ENCODE data around the gene XIRP1. TPM values are rescaled to one million over a fixed set of nuclear protein-coding genes. Genes with fewer than 3 reads are reported as not detected.

The XIRP1 gene
- total RNA-seq, 1 donor from 2014 or later = not detected

GRCh38 chr3:39137991-39138803 is 54.2 kb downstream of the XIRP1 start:
- Mint-ChIP-seq H3K27ac (ENCODE audit: unreplicated experiment) (no peak overlapping the region), H3K27me3 (ENCODE audit: low read depth) (no peaks in the 10 kb centered on the region), H3K4me1 (peaks cover 4% of the 10 kb centered on the region), H3K4me3 (no peak overlapping the region), H3K36me3 (ENCODE audit: low read depth) (no peaks in the 10 kb centered on the region), H3K9me3 (no peaks in the 10 kb centered on the region)
- no peak for DNase-seq (ENCODE audit: low read depth, low spot score)
- TF ChIP-seq CTCF (conservative IDR thresholded peaks at IDR 0.05) = no peak

DNA sequence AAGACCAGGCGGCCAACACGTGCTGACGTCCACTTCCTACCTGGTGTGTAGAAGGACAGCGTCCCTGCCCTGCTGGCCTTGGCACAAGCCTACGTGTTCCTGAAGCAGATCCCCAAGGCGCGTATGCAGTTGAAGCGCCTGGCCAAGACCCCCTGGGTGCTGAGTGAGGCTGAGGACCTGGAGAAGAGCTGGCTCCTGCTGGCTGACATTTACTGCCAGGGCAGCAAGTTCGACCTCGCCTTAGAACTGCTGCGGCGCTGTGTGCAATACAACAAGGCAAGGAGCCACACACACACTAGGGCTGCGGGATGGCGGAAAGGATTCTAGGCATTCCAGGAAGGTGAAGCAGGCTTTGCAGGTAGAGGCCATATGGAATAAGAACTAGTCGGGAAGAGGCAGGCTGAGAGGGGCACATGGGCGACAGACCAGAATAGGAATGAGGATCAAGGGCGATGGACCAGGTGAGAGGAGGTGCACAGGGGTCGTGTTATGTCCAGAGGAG is 54.9 kb downstream of the XIRP1 start:
- Mint-ChIP-seq H3K4me3 (no peak overlapping the region), H3K36me3 (ENCODE audit: low read depth) (no peaks in the 10 kb centered on the region), H3K27ac (ENCODE audit: unreplicated experiment) (no peak overlapping the region), H3K9me3 (no peaks in the 10 kb centered on the region), H3K27me3 (ENCODE audit: low read depth) (no peaks in the 10 kb centered on the region), H3K4me1 (peaks cover 4% of the 10 kb centered on the region)
- no peak for DNase-seq (ENCODE audit: low read depth, low spot score)
- TF ChIP-seq CTCF (conservative IDR thresholded peaks at IDR 0.05) = no peak

DNA sequence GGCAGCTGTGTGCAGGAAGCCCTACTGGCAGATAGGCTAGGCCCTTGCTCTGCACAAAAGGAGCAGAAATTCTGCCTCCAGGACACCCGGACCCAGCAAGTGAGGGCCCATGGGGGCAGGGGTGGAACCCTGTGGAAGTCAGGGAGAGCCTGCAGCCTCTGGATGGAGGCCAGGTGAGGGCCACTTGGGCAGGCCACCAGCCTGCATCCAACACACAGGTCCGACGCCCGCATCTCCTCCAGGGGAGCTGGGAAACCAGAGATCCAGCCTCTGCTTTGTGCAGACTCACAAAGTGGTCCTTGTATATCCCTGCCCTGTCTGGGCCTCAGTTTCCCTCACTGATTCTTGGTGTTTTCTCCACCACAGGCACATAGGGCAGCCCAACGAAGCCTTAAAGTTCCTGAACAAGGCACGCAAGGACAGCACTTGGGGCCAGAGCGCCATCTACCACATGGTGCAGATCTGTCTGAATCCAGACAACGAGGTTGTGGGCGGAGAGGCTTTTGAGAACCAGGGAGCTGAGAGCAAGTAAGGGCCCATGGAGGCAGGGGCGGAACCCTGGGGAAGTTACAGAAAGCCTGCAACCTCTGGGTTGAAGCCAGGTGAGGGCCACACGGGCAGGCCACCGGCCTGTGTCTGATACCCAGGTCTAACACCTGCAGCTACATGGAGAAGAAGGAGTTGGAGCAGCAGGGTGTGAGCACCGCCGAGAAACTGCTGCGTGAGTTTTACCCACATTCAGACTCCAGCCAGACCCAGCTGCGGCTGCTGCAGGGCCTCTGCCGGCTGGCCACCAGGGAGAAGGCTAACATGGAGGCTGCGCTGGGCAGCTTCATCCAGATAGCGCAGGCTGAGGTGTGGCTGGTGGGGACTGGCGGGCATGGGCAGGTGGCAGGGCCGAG is 55.6 kb downstream of the XIRP1 start:
- Mint-ChIP-seq H3K4me3 (no peak overlapping the region), H3K4me1 (peaks cover 3% of the 10 kb centered on the region), H3K9me3 (no peaks in the 10 kb centered on the region), H3K27me3 (ENCODE audit: low read depth) (no peaks in the 10 kb centered on the region), H3K27ac (ENCODE audit: unreplicated experiment) (no peak overlapping the region), H3K36me3 (ENCODE audit: low read depth) (no peaks in the 10 kb centered on the region)
- no peak for DNase-seq (ENCODE audit: low read depth, low spot score)
- no peak for TF ChIP-seq CTCF (conservative IDR thresholded peaks at IDR 0.05)

GRCh38 chr3:39135170-39135805 is 57.1 kb downstream of the XIRP1 start:
- H3K9me3 Mint-ChIP-seq = no peaks in the 10 kb centered on the region
- no peak overlapping the region for H3K4me3 Mint-ChIP-seq
- H3K27ac Mint-ChIP-seq (ENCODE audit: unreplicated experiment) = no peak overlapping the region
- no peaks in the 10 kb centered on the region for H3K27me3 Mint-ChIP-seq (ENCODE audit: low read depth)
- no peak for DNase-seq (ENCODE audit: low read depth, low spot score)
- peaks cover 8% of the 10 kb centered on the region for H3K4me1 Mint-ChIP-seq
- no peak for TF ChIP-seq CTCF (conservative IDR thresholded peaks at IDR 0.05)
- no peaks in the 10 kb centered on the region for H3K36me3 Mint-ChIP-seq (ENCODE audit: low read depth)

DNA sequence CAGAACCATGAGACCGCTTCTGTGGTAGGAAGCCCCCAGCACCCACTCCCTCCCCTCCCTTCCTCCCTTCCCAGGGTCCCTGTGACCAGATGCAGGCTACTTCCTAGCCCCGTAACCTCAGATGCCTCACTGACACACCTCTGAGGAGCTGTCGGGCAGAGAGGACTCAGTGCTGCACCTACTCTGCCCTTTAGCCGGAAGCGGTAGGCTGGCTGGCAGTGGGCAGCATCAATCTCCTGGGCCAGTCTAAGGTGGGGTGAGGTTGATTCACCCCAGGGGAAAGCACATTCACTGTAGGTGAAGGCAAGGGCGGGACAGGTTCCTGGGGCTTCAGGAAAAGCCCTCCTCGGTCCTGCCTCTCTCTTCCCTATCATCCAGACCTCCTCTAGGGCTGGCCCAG is 58.1 kb downstream of the XIRP1 start:
- H3K27me3 Mint-ChIP-seq (ENCODE audit: low read depth) = no peaks in the 10 kb centered on the region
- no peaks in the 10 kb centered on the region for H3K9me3 Mint-ChIP-seq
- DNase-seq (ENCODE audit: low read depth, low spot score) = no peak
- TF ChIP-seq CTCF (conservative IDR thresholded peaks at IDR 0.05) = no peak
- no peaks in the 10 kb centered on the region for H3K36me3 Mint-ChIP-seq (ENCODE audit: low read depth)
- no peak overlapping the region for H3K4me3 Mint-ChIP-seq
- H3K4me1 Mint-ChIP-seq = peaks cover 8% of the 10 kb centered on the region
- no peak overlapping the region for H3K27ac Mint-ChIP-seq (ENCODE audit: unreplicated experiment)
